Stimulated activated CD8-positive, alpha-beta memory T cell treated with anti-CD3 and anti-CD28 coated beads, Interleukin-7, amount 100 ng/mL, for 1 hour (primary cell): ENCODE measurements around the gene ABT1.

Experiments used
- DNase-seq, 2 donors: peaks; one replicate each; pipeline ENCODE4 v3.0.0-alpha.2; 2020; ENCODE audit warnings: low read depth in 2 of 2

ABT1 gene

GRCh38 chr6:26575494-26575939, 21.2 kb upstream of the ABT1 start:
- no peak for DNase-seq

DNA sequence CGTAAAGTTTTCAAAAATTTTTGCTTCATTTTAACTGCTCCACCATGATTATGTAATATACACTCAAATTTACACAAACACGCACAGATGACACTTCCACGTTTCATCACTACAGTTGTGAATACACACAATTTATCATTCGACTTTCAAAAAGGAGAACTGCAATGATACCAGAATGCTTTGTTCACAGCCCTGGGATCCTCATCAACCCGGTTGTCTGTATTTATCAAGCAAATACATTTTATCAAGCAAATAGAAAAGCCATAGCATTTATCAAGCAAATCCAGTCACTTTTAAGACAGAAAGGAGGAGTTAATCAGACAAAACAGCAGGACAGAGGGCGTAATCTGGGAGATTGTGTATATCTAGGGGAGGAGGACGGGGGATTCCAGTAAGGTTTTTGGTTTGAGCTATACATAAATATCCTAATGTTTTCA, 20.3 kb upstream of the ABT1 start:
- DNase-seq: no peak

GRCh38 chr6:26576929-26577719, 19.6 kb upstream of the ABT1 start:
- DNase-seq: no peak

DNA sequence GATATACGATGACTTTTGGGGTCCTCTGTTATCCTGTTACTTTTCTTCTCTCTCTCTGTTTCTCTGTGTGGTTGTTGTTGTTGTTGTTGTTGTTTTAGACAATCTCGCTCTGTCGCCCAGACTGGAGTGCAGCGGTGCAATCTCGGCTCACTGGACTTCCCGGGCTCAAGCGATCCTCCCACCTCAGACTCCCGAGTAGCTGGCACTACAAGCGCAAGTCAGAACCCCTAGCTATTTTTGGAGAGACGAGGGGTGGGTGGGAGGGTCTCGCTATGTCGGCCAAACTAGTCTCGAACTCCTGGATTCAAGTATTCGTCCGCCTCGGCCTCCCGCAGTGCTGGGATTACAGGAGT, 19.1 kb upstream of the ABT1 start:
- no peak for DNase-seq

DNA sequence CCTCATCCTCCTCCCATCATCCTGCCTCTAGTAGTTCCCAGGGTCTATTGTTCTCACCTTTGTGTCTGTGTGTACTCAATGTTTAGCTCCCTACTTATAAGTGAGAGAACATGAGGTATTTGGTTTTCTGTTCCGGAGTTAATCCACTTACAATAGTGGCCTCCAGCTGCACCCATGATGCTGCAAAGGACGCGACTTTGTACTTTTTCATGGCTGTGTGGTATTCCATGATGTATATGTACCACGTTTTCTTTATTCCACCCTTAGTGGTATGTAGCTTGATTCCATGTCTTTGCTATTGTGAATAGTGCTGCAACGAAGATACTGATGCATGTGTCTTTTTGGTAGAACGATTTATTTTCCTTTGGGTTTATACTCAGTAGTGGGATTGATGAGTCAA, 18.5 kb upstream of the ABT1 start:
- no peak for DNase-seq

DNA sequence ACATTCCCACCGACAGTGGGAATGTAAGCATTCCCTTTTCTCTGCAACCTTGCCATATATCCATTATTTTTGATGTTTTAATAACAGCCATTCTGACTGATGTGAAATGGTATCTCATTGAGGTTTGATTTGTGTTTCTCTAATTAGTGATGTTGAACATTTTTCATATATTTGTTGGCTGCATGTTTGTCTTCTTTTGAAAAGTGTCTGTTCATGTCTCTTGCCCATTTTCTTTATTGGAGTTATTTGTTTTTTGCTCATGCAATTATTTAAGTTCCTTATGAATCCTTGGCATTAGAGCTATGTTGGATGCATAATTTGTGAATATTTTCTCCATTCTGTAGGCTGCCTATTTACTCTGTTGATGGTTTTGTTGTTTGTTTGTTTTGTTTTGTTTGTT, 18.0 kb upstream of the ABT1 start:
- DNase-seq: no peak

- no peak for DNase-seq
Observed at GRCh38 chr6:26581164-26581915, 15.4 kb upstream of the ABT1 start.

GRCh38 chr6:26588965-26589364, 7.8 kb upstream of the ABT1 start:
- DNase-seq: no peak

DNA sequence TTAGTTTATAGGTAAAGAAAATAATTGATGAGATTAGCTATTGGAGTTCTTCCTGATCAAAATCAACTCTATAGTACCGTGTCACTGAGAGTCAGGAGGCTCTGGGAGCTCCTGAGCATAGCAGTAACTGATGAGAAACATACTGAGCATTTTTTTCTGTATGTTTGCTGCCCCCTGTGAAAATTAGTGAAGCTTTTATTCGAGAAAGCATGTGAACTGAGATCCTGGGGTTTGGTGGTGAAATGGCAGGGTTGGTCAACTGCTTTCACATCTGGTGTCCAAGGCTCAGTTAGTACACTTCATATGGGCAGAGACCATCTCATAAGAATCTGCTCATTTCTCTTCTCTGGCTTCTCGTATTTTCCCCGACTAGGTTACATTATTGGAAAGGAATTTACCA, 4.1 kb upstream of the ABT1 start:
- DNase-seq: no peak

- no peak for DNase-seq
Observed at GRCh38 chr6:26593278-26594130, 3.2 kb upstream of the ABT1 start.

DNA sequence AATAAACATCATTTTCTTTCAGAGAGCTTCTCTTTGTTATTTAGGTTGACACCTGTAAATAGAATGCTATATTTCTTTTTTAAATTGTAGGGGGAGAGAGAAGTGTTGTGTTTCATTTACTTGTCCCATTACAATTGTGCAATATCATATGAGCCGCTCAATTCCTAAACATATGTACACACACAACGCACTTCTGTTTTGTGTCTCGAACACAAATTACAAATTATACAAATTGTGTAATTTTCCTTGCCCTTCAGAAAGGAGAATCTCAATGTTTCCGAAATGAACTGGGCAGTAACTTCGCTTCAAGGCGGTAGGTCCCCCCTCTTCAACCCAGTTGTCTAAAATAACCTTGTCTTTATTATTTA, 2.6 kb upstream of the ABT1 start:
- no peak for DNase-seq

DNA sequence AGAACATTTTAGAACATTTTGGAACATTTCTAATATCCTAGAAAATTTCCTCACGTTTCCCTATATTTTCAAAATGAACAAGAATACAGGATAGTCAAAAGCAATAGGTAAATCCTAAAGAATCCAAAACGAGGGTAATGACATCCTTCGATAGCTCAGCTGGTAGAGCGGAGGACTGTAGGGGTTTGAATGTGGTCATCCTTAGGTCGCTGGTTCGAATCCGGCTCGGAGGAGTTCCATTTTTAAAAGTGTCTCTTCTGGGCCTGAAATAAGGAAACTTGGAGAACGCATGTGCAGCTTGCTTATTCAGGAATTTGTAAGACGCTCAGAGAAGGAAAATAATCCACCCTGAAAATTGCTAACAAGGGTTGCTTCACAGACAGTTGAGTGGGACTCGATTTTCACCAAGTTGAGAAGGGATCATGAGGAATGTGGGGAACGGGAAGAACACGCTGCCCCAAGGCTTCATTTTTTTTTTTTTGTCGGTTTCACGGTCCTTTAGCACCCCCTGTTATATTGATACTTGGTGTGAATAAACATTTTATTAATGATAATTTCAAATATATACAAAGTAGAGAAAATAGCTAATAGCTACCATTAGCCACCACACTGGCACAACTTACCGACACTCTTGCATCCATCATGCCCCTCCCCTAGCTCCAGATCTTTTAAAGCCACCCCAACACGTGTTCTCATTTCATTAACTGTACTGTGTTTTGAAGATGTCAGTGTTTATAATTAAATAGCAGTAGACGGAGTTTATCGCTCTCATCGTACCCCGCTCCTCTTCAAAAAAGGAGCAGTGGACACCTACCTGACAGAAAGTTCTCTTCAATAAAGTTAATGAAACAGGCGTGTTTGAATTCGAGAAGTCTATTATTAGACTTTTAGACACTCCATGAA, 1.8 kb upstream of the ABT1 start:
- no peak for DNase-seq

- DNase-seq: peak; percentile 65 to 82
Observed at GRCh38 chr6:26595669-26596269, 984 bp upstream of the ABT1 start.

DNA sequence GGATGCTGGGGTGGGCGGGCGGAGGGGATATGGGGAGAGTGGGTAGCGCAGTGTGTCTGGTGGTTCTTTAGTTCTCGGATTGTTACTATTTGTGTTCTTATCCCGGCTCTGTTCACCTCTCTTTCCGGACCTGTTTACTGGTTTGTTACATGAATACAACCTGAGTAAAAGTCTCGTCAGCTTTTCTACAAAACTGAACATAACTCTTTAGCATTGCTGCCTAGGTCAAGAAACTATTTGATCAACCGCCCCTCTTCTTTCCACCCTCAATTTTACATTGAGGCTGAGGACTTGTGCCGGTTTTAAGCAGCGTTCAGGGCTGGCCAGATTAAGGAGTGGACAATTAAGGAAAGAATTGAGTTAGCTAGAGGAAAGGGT, 625 bp downstream of the ABT1 start:
- no peak for DNase-seq

DNA sequence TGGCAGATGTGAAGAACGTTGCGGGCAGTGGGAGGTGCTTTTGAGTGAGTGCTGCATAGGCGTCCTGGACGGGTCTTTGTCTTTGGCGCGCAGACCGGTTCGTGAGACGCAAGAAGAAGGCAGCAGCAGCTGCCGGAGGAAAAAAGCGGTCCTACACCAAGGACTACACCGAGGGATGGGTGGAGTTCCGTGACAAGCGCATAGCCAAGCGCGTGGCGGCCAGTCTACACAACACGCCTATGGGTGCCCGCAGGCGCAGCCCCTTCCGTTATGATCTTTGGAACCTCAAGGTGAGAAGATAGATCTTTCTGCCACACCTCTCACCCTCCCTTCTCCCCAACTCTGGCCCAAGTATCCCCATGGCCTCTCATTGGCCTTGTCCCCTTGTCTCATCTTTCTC, 1.1 kb downstream of the ABT1 start:
- DNase-seq: no peak

- DNase-seq: no peak
Observed at GRCh38 chr6:26598267-26598666, 1.5 kb downstream of the ABT1 start.

- no peak for DNase-seq
Observed at GRCh38 chr6:26599134-26599533, 2.4 kb downstream of the ABT1 start.

- DNase-seq: no peak
Observed at GRCh38 chr6:26599591-26599990, 2.8 kb downstream of the ABT1 start.

GRCh38 chr6:26600759-26601158, 4.0 kb downstream of the ABT1 start:
- no peak for DNase-seq

DNA sequence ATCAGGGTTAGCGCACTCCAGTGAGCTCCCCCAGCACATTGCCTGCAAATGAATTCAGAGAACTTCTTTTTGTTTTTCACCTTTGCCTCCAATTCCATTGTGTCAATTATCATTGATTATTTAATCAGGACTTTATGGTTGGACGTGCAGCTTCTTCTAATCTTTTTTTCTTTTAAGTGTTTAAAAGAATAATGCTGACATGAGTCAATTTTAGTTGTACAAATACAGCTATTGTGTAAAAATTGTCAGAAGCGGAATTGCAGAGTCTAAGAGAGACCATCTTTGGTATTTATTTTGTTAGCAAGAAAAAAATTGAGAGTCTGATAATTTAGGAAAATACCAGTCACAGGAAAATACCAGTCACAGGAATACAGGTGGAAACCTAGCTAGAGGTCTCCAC, 5.5 kb downstream of the ABT1 start:
- no peak for DNase-seq

DNA sequence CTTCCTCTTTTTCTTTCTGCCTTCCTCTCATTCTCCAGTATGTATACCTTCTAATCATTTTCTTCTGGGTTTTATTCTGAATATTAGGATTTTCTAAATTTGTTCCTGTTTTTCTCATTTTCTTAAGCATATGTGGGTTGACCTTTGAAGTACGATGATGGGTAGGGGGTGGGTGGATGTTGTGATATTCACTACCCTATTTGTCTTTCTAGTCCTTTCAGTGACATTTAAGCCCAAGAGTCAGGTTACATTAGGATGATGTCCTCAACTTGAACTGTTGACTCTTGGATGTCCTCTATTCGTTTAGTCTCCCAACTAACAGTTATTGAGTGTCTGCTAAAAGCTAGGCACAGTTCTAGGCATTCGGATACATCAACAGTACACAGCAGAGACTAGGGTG, 7.3 kb downstream of the ABT1 start:
- DNase-seq: no peak
